Liver (tissue), 9 donors: ENCODE measurements around the gene MAPK8. TPM values are rescaled to one million over a fixed set of nuclear protein-coding genes. Genes with fewer than 3 reads are reported as not detected.

Experiments used
- DNase-seq: peaks from one replicate; pipeline ENCODE4 v3.0.0-alpha.2; 2017; ENCODE audit warnings: low spot score
- H3K27ac ChIP-seq, 2 donors: one replicate each; pipeline ENCODE4 v1.7.0; 2013; ENCODE audit warnings: inconsistent platforms in 2 of 2, low read length in 2 of 2, control low read depth in 1 of 2, low read depth in 1 of 2, mild to moderate bottlenecking in 1 of 2
- H3K27me3 ChIP-seq, 4 donors: one replicate each; pipeline versions ENCODE4 v1.6.1 to v1.7.0; 2013; ENCODE audit warnings: low read length in 3 of 4, inconsistent platforms in 1 of 4, mild to moderate bottlenecking in 1 of 4, moderate library complexity in 1 of 4; ENCODE audit not compliant: control insufficient read depth in 4 of 4, insufficient read depth in 4 of 4
- H3K36me3 ChIP-seq, 4 donors: one replicate each; pipeline versions ENCODE4 v1.6.1 to v1.7.0; 2013; ENCODE audit warnings: low read length in 3 of 4, mild to moderate bottlenecking in 3 of 4, low read depth in 1 of 4, moderate library complexity in 1 of 4; ENCODE audit not compliant: control insufficient read depth in 4 of 4, insufficient read depth in 3 of 4
- H3K4me1 ChIP-seq, 4 donors: one replicate each; pipeline versions ENCODE4 v1.6.1 to v1.7.0; 2013; ENCODE audit warnings: low read length in 3 of 4, mild to moderate bottlenecking in 3 of 4, moderate library complexity in 1 of 4; ENCODE audit not compliant: control insufficient read depth in 4 of 4, insufficient read depth in 4 of 4
- H3K4me3 ChIP-seq, 3 donors: one replicate each; pipeline versions ENCODE4 v1.6.1 to v1.7.0; 2013; ENCODE audit warnings: low read length in 3 of 3, control low read depth in 1 of 3, low read depth in 1 of 3, mild to moderate bottlenecking in 1 of 3
- H3K9ac ChIP-seq, 2 donors: one replicate each; pipeline ENCODE4 v1.7.0; 2013; ENCODE audit warnings: low read length in 2 of 2, mild to moderate bottlenecking in 2 of 2, moderate library complexity in 2 of 2, control low read depth in 1 of 2, low read depth in 1 of 2
- H3K9me3 ChIP-seq, 4 donors: one replicate each; pipeline versions ENCODE4 v1.6.1 to v1.7.0; 2013; ENCODE audit warnings: low read length in 3 of 4; ENCODE audit not compliant: control insufficient read depth in 4 of 4
- EGR1 ChIP-seq, 2 donors: IDR thresholded peaks; 2 replicates each; pipeline ENCODE4 v1.6.1; 2016 to 2018; ENCODE audit warnings: antibody characterized with exemption in 2 of 2, low read depth in 2 of 2
- FOXA2 ChIP-seq: IDR thresholded peaks from 2 replicates; pipeline ENCODE4 v1.6.1; 2016; ENCODE audit warnings: antibody characterized with exemption
- GABPA ChIP-seq, 2 donors: IDR thresholded peaks in 1 of 2; conservative IDR thresholded peaks in 1 of 2; 2 replicates each; pipeline ENCODE4 v1.6.1; 2016; ENCODE audit warnings: antibody characterized with exemption in 2 of 2, mild to moderate bottlenecking in 1 of 2, moderate library complexity in 1 of 2
- HNF4G ChIP-seq: IDR thresholded peaks from 2 replicates; pipeline ENCODE4 v1.6.1; 2016; ENCODE audit warnings: antibody characterized with exemption
- NR2F2 ChIP-seq: IDR thresholded peaks from 2 replicates; pipeline ENCODE4 v1.6.1; 2016; ENCODE audit warnings: antibody characterized with exemption
- RAD21 ChIP-seq, 2 donors: IDR thresholded peaks; 2 replicates each; pipeline ENCODE4 v1.6.1; 2016; ENCODE audit warnings: antibody characterized with exemption in 2 of 2, mild to moderate bottlenecking in 2 of 2
- RXRA ChIP-seq, 2 donors: IDR thresholded peaks; 2 replicates each; pipeline ENCODE4 v1.6.1; 2017 to 2018; ENCODE audit warnings: antibody characterized with exemption in 2 of 2, mild to moderate bottlenecking in 1 of 2
- TAF1 ChIP-seq: conservative IDR thresholded peaks from 2 replicates; pipeline ENCODE4 v1.6.1; 2016; ENCODE audit warnings: antibody characterized with exemption, mild to moderate bottlenecking
- YY1 ChIP-seq: IDR thresholded peaks from 2 replicates; pipeline ENCODE4 v1.6.1; 2016; ENCODE audit warnings: antibody characterized with exemption, mild to moderate bottlenecking
- WGBS: extraction: QIAGEN DNeasy Blood & Tissue Kit; methylation state at CpG from one replicate; pipeline ENCODE4 v1.1.7; 2013; 5-methylcytosine and 5-hydroxymethylcytosine counted together
- polyA plus RNA-seq, 2 donors: library from polyadenylated mRNA; stranded (reverse) in 1 of 2; unstranded in 1 of 2; fragments of 200-250 nt in 1 of 2; fragments of >200 nt in 1 of 2; fragmentation: Nextera tagmentation in 1 of 2; extraction: Ambion mirVana in 1 of 2; gene quantifications; one replicate each; pipeline versions ENCODE4 v1.2.1 to v1.2.3, GENCODE V29; 2013 to 2015
- total RNA-seq, 2 donors: library from RNA; depleted of rRNA; stranded (reverse); fragments of >200 nt; gene quantifications; one replicate each; pipeline ENCODE4 v1.2.3, GENCODE V29; 2014
- TF ChIP-seq, protein P1 (sequence below): fragments of 150-350 bp; IDR thresholded peaks from 2 replicates; pipeline ENCODE4 v1.5.1; 2017; ENCODE audit warnings: improper control_type of control experiment, low read depth, low read length; ENCODE audit not compliant: missing input control
- TF ChIP-seq, protein P2 (sequence below): IDR thresholded peaks from 2 replicates; pipeline ENCODE4 v1.6.1; 2016; ENCODE audit warnings: antibody characterized with exemption, mild to moderate bottlenecking
- TF ChIP-seq, protein P3 (sequence below): IDR thresholded peaks from 2 replicates; pipeline ENCODE4 v1.6.1; 2016; ENCODE audit warnings: antibody characterized with exemption
- TF ChIP-seq, protein P4 (sequence below): IDR thresholded peaks from 2 replicates; pipeline ENCODE4 v1.6.1; 2016; ENCODE audit warnings: antibody characterized with exemption
- TF ChIP-seq, protein P5 (sequence below): IDR thresholded peaks from 2 replicates; pipeline ENCODE4 v1.6.1; 2016; ENCODE audit warnings: antibody characterized with exemption
- donor health status: healthy.
- donor health status: healthy.
- donor health status: healthy.
- donor health status: healthy.
- donor health status: healthy.

Gene MAPK8
- total and polyA plus RNA-seq, 4 donors: 14.9 to 51.6 (median 24.8) TPM

DNA sequence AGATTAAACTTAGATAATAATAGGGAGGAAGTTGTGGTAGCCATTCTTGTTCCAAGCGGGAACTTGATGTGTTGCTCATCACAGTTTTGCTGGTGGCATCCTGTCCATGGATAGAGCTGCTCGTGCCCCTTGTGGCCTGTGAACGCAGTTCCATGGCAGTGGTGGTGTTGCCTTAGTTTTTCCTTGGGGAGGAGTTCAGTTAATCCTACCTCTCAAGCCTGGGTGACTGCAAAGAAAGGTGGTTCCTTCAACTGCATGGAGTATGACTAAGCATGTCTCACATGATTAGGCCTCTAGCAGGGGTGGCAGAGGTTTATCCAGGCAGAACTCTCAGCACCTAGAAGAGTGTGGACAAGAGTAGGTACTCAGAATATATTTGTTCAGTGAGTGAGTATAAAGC is 99.7 kb downstream of the MAPK8 start:
- Histone ChIP-seq H3K9me3 (no peaks in the 10 kb centered on the region), H3K27ac (no peak overlapping the region), H3K9ac (no peak overlapping the region), H3K4me3 (no peak overlapping the region), H3K27me3 (no peaks in the 10 kb centered on the region), H3K4me1 (no peaks in the 10 kb centered on the region), H3K36me3 (peaks cover 0 to 12% (median 8%) of the 10 kb centered on the region in 4 donors)
- 76% methylated on average over 3 of the region's 3 CpGs for WGBS
- no peak for DNase-seq
- TF ChIP-seq GABPA (IDR thresholded peaks at IDR 0.05 in 1 of 2, conservative IDR thresholded peaks at IDR 0.05 in 1 of 2): no peak
- TF ChIP-seq, protein P1, sequence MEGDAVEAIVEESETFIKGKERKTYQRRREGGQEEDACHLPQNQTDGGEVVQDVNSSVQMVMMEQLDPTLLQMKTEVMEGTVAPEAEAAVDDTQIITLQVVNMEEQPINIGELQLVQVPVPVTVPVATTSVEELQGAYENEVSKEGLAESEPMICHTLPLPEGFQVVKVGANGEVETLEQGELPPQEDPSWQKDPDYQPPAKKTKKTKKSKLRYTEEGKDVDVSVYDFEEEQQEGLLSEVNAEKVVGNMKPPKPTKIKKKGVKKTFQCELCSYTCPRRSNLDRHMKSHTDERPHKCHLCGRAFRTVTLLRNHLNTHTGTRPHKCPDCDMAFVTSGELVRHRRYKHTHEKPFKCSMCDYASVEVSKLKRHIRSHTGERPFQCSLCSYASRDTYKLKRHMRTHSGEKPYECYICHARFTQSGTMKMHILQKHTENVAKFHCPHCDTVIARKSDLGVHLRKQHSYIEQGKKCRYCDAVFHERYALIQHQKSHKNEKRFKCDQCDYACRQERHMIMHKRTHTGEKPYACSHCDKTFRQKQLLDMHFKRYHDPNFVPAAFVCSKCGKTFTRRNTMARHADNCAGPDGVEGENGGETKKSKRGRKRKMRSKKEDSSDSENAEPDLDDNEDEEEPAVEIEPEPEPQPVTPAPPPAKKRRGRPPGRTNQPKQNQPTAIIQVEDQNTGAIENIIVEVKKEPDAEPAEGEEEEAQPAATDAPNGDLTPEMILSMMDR: no peak
- TF ChIP-seq, protein P2, sequence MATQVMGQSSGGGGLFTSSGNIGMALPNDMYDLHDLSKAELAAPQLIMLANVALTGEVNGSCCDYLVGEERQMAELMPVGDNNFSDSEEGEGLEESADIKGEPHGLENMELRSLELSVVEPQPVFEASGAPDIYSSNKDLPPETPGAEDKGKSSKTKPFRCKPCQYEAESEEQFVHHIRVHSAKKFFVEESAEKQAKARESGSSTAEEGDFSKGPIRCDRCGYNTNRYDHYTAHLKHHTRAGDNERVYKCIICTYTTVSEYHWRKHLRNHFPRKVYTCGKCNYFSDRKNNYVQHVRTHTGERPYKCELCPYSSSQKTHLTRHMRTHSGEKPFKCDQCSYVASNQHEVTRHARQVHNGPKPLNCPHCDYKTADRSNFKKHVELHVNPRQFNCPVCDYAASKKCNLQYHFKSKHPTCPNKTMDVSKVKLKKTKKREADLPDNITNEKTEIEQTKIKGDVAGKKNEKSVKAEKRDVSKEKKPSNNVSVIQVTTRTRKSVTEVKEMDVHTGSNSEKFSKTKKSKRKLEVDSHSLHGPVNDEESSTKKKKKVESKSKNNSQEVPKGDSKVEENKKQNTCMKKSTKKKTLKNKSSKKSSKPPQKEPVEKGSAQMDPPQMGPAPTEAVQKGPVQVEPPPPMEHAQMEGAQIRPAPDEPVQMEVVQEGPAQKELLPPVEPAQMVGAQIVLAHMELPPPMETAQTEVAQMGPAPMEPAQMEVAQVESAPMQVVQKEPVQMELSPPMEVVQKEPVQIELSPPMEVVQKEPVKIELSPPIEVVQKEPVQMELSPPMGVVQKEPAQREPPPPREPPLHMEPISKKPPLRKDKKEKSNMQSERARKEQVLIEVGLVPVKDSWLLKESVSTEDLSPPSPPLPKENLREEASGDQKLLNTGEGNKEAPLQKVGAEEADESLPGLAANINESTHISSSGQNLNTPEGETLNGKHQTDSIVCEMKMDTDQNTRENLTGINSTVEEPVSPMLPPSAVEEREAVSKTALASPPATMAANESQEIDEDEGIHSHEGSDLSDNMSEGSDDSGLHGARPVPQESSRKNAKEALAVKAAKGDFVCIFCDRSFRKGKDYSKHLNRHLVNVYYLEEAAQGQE: no peak
- TF ChIP-seq, protein P3, sequence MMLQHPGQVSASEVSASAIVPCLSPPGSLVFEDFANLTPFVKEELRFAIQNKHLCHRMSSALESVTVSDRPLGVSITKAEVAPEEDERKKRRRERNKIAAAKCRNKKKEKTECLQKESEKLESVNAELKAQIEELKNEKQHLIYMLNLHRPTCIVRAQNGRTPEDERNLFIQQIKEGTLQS: no peak
- TF ChIP-seq NR2F2: no peak
- no peak for TF ChIP-seq HNF4G

DNA sequence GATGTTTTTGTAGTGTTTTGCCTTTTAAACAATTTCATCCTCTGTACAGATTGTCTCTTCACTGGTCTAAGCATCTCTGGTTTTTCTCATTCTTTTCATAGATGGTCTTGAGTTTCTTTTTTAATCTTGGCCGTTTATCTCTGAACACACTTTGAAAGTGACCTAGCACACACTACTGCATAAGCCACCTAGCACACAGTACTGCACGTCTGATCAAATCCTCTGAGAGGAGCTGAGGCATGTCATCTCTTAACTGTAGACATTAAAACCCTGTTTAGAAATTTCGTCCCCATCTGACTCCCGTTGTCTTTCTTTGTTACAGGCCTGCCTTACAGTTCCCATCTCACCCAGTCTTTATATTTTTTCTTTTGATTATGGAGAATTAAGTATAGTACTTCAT is 100.2 kb downstream of the MAPK8 start:
- Histone ChIP-seq H3K9ac (no peak overlapping the region), H3K4me1 (no peaks in the 10 kb centered on the region), H3K36me3 (peaks cover 0 to 12% (median 8%) of the 10 kb centered on the region in 4 donors), H3K27ac (no peak overlapping the region), H3K9me3 (no peaks in the 10 kb centered on the region), H3K4me3 (no peak overlapping the region), H3K27me3 (no peaks in the 10 kb centered on the region)
- 97% methylated on average over 4 of the region's 4 CpGs for WGBS
- no peak for DNase-seq
- TF ChIP-seq, protein P2: no peak
- TF ChIP-seq, protein P4, sequence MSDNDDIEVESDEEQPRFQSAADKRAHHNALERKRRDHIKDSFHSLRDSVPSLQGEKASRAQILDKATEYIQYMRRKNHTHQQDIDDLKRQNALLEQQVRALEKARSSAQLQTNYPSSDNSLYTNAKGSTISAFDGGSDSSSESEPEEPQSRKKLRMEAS: no peak
- TF ChIP-seq YY1 (no peak), TAF1 (no peak), HNF4G (no peak), GABPA (IDR thresholded peaks at IDR 0.05 in 1 of 2, conservative IDR thresholded peaks at IDR 0.05 in 1 of 2) (no peak), FOXA2 (no peak), RXRA (IDR thresholded peaks at IDR 0.05) (no peak), RAD21 (IDR thresholded peaks at IDR 0.05) (no peak), EGR1 (IDR thresholded peaks at IDR 0.05; ENCODE audit: low read depth in 2 of 2) (no peak)
- TF ChIP-seq, protein P5, sequence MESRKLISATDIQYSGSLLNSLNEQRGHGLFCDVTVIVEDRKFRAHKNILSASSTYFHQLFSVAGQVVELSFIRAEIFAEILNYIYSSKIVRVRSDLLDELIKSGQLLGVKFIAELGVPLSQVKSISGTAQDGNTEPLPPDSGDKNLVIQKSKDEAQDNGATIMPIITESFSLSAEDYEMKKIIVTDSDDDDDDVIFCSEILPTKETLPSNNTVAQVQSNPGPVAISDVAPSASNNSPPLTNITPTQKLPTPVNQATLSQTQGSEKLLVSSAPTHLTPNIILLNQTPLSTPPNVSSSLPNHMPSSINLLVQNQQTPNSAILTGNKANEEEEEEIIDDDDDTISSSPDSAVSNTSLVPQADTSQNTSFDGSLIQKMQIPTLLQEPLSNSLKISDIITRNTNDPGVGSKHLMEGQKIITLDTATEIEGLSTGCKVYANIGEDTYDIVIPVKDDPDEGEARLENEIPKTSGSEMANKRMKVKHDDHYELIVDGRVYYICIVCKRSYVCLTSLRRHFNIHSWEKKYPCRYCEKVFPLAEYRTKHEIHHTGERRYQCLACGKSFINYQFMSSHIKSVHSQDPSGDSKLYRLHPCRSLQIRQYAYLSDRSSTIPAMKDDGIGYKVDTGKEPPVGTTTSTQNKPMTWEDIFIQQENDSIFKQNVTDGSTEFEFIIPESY: no peak
- TF ChIP-seq, protein P1: no peak
- TF ChIP-seq, protein P3: no peak
